Stimulated activated CD4-positive, alpha-beta T cell treated with anti-CD3 and anti-CD28 coated beads, Interleukin-4, amount 100 ng/mL, for 48 hours (primary cell): ENCODE data around the gene OAS2.
A peak's percentile ranks its signal among the peaks of the same experiment; 100 is the strongest.
"Not testable (repeated sequence)": the region's sequence is repeated elsewhere in the genome, so short reads cannot be mapped to it uniquely, and the experiment has no call there.

Experiments used
- DNase-seq, 2 donors: peaks; one replicate each; pipeline ENCODE4 v3.0.0-alpha.2; 2020; ENCODE audit warnings: low read depth in 2 of 2

The OAS2 gene

GRCh38 chr12:112980491-112981158, 2.3 kb downstream of the OAS2 start:
- DNase-seq = no peak

DNA sequence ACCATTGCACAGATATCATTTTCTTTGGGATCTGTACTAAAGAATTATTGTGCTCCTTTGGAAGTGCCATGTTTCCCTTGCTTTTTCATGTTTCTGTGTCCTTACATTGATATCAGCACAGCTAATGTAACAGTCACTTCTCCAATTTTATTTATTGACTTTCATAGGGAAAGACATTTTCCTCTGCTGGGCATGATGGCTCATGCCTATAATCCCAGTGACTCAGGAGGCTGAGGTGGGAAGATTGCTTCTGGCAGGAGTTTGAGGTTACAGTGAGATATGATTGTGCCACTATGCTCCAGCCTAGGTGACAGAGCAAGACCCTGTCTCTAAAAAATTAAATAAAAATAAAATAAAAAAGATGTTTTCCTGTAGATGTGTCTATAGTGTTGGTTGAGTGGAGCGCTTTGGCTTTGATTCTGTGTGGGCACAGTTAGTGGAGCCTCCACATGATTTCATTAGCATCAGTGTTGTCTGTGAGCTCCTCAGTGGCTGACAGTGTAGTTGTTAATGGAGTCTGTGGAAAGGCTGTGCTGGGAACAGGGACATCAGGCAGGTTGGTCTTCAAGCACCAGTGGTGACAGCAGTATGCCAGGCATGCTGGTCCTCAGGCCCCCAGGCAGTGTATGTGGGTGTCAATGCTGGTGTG, 7.4 kb downstream of the OAS2 start:
- DNase-seq = no peak

- no peak for DNase-seq
Observed at GRCh38 chr12:112986291-112986800, 8.0 kb downstream of the OAS2 start.

GRCh38 chr12:112987561-112987960, 9.2 kb downstream of the OAS2 start:
- no peak for DNase-seq

DNA sequence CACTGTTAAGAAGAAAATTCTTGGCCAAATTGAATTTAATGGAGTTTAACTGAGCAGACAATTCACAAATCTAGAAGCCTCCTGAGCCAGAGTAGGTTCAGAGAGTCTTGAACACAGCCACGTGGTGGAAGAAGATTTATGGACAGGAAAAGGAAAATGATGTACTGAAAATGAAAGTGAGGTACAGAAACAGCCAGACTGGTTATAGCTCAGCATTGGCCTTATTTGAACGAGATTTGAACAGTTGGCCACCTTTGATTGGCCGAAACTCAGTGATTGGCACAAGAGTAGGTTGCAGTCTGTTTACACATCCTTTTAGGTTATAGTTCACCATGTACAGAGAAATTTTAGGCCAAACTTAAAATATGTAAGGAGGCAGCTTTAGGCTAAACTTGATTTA, 9.9 kb downstream of the OAS2 start:
- no peak for DNase-seq

DNA sequence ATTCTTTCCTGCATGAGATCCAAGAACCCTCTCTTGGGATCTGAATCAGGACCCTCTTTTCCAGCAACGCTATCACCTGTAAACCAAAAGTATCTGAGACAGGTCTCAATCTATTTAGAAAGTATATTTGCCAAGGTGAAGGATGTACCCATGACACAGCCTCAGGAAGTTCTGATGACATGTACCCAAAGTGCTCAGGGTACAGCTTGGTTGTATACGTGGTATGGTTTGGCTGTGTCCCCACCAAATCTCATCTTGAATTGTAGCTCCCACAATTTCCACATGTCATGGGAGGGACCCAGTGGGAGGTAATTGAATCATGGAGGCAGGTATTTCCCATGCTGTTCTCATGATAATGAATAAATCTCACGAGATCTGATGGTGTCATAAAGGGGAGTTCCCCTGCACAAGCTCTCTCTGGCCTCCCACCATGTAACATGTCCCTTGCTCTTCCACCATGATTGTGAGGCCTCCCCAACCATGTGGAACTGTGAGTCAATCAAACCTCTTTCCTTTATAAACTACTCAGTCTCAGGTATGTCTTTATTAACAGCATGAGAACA, 10.6 kb downstream of the OAS2 start:
- not testable (repeated sequence) for DNase-seq

DNA sequence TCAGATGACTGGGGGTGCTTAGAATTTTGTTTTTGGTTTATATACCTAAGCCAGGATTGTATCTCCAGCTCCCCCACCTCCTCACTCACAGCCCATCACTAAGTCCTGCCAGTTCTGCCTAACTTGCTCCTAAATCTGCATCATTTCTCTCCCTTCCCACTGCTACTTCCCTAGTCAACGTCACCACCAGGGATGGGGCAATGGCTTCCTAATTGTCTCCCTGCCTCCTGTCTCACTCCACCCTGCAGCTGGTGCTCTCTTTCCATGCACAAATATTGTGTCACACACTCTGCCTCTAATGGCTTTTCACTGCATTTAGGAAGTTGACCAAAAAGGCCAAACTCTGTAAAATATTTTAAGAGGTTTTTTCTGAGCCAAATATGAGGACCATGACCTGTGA, 11.5 kb downstream of the OAS2 start:
- DNase-seq = no peak

DNA sequence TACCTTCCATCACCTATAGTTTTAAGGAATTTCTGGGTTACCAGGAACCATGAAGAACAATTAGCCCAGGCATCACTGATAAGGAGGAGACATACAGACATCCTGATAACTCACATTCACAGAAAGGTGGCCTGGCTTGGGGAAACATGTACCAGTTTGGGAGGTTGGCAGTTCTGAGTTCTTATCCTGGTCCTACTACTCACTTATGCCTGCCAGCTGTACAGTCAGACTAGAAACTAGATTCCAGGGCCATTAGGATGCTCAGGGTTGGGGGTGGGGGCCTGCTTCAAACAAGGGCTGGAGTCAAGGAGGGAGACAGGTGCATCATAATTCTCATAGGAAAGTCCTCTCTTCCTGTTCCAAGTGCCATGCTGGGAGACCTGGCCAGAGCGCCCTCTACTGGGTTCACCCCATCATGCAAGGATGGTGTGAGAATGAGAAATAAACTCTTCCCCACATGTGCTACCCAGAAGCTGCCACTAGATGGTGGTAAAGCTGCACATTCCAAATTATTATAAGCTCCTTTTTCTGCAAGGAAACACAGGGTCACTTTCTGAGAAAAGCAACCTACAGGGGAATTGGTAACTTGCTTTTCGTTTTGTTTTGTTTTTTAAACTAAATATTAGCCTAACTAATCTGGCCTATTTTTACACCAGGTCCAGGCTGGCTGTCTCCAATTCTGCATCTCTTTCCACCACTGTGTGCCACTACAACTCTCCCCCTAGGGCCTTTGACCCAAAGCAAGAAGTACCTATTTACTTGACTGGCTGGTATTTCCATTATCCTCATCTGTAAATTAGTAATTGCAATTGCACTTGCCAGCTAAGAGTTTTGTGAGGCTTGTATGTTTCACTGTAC, 14.5 kb downstream of the OAS2 start:
- peak; percentile 61 to 64 for DNase-seq

DNA sequence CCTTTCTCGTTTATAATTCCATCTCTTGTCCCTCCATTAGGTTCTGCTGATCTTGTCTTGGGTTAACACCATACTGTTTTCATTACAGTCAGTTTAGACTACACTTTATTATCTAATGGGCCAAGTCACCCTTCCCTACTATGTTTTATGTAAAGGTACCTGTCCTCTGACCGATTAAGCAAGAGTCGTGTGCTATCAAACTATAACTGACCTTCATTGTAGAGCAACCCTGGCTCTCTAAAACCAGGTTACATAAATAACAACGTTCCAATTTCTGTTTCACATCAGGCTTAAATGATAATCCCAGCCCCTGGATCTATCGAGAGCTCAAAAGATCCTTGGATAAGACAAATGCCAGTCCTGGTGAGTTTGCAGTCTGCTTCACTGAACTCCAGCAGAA, 16.7 kb downstream of the OAS2 start:
- no peak for DNase-seq

GRCh38 chr12:112996501-112996900, 18.2 kb downstream of the OAS2 start:
- DNase-seq = no peak

DNA sequence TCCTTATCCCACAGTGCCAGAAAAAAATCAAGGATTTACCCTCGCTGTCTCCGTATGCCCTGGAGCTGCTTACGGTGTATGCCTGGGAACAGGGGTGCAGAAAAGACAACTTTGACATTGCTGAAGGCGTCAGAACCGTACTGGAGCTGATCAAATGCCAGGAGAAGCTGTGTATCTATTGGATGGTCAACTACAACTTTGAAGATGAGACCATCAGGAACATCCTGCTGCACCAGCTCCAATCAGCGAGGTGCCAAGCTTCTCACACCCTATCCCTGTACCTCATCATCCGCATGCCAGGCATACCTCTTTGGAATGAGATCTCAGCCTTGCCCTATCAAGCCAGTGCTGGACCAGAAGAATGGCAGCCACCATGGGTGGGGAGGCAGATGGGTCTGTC, 19.2 kb downstream of the OAS2 start:
- no peak for DNase-seq

- no peak for DNase-seq
Observed at GRCh38 chr12:112998987-112999767, 20.9 kb downstream of the OAS2 start.

- DNase-seq = no peak
Observed at GRCh38 chr12:113000433-113000832, 22.1 kb downstream of the OAS2 start.

DNA sequence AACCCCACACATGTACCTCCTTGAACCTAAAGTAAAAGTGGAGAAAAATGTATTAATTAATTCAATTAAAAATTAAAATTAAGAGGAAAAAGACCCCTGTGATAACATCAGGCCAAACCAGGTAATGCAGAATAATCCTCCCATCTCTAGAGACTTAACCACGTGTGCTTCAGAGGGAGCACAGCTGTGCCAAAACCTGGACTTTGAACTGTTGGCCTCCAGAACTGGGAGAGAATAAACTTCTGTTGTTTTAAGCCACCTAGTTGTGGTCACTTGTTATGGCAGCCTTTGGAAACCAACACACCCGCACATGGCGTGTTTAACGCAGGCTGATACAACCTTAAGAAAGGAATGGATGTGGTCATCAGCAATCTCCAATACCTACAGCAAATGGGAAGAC, 23.8 kb downstream of the OAS2 start:
- DNase-seq = no peak

DNA sequence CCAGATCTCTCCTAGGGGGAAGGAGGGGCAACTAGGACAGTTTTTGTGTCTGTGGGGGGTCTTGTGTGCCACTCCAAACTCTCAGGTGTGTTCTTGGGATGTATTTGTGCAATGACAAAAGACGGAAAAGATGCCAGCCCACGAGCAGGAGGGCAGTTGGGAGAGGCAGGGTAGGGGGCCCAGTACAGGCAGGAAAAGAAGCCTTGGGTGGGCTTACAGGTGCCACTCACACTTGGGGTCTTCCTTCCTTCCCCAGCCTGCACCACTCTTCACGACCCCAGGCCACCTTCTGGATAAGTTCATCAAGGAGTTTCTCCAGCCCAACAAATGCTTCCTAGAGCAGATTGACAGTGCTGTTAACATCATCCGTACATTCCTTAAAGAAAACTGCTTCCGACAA, 24.4 kb downstream of the OAS2 start:
- DNase-seq = no peak

DNA sequence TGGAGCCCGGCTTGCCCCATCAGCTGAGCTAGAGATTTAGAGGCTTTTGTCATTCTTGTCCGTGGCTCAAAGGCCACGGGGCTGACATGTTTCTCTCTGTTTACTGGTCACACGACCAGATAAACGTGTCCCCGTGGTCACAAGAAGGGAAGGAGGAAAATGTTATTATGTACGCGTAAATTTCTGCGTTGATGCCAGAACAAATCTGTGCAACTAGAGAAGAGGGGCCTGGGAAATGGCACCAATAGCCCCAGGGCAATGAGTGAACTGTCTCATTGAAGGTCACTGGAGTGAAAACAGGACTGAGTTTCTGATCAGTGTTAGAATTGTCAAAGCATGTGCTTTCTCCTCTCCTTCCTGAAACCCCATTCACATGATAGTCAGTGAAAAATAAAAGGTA, 25.3 kb downstream of the OAS2 start:
- no peak for DNase-seq

- DNase-seq = no peak
Observed at GRCh38 chr12:113005762-113006161, 27.4 kb downstream of the OAS2 start.

GRCh38 chr12:113006206-113006605, 27.9 kb downstream of the OAS2 start:
- DNase-seq = no peak

DNA sequence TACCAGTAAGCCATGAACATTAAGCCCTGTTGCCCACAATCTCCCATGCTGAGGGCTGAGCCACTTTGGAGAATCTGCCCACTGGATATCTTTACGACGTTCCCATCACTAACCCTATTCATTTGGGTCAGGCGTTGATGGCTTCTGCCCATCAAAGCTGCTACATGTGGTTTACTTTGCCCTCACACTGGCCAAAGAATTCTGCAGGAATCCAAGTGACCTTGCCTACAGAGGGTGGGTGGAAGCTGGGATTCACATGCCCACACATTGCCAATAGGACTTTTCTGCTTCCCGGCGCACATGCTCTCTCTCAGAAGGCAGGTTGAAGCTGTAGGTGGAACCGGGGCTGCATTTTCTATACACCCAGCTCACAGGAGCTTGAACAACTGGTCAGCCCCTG, 28.3 kb downstream of the OAS2 start:
- DNase-seq = no peak

- DNase-seq = no peak
Observed at GRCh38 chr12:113007166-113007565, 28.8 kb downstream of the OAS2 start.

- no peak for DNase-seq
Observed at GRCh38 chr12:113010701-113011100, 32.4 kb downstream of the OAS2 start.

DNA sequence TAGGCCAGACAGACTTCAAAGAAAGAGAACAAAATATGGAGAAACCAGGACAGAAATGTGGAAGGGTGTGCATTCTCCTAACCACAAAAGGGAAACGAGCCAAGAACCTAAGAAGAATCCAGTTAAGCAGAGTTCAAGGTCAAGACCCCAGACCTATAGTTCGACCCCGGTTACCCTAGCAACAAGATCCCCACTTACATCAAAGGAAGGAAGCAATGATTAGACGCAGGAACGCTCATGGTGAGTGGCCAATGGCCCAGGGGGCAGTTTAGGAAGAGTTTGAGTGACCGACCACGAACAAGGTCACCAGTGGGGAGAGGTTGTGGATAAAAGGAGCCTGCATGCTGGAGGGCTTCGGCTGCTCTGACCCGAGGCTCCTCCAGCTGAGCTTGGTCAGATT, 36.2 kb downstream of the OAS2 start:
- DNase-seq = no peak
